ENCODE data around the gene BCAM.
A peak's percentile ranks its signal among the peaks of the same experiment; 100 is the strongest.
"Not testable (repeated sequence)": the region's sequence is repeated elsewhere in the genome, so short reads cannot be mapped to it uniquely, and the experiment has no call there.

BCAM gene

DNA sequence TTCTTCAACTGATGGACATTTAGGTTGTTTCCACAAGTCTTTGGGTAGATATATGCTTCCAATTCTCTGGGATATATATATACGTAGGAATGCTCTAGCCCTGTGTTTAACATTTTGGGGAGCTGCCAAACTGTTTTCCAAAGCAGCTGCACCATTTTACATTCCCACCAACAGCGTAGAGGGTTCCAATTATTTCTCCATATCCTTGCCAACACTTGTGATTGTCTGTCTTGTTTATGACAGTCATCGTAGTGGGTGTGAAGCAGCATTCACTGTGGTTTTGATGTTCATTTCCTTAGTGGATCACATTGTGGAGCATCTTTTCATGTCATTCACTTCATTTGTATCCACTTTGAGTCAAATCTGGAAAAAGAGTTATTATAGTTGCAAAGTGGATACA lies 35.9 kb upstream of the BCAM start:
- H3K36me3 ChIP-seq, result no peaks in the 10 kb centered on the region
- TF ChIP-seq Cebpa-rat (IDR thresholded peaks at IDR 0.05), result no peak
- no peak overlapping the region for H3K27ac ChIP-seq
- H4K20me1 ChIP-seq, result no peaks in the 10 kb centered on the region
- no peak overlapping the region for H3K9ac ChIP-seq
- no peak overlapping the region for H3K4me2 ChIP-seq
- peaks cover 8 to 30% (median 23%) of the 10 kb centered on the region in 10 experiments; a peak in 19 of 20 replicates for H3K4me1 ChIP-seq
- H3K9me3 ChIP-seq (replicated peaks in 1 of 11), result peaks cover 0 to 11% (median 4%) of the 10 kb centered on the region in 11 experiments; a peak in 8 of 22 replicates
- H3K4me3 ChIP-seq, result no peak overlapping the region
- no peaks in the 10 kb centered on the region for H3K27me3 ChIP-seq

DNA sequence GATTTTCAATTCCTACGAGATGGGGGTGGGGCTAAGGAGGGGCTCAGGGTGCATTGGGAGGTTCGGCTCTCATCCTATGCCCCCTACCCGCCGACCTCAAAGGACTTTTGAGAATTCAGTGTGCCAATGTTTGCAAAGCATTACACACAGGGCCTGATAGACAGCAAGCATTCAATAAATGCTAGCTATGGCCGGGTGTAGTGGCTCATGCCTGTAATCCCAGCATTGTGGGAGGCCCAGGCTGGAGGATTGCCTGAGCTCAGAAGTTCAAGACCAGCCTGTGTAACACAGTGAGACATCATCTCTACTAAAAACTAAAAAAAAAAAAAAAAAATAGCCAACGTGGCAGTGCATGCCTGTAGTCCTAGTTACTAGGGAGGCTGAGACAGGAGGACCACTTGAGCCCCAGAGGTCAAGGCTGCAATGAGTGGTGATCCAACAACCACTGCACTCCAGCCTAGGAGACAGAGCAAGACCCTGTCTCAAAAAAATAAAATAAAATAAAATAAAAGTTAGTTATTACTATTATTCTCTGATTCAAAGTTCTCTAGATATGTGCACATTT lies 33.1 kb upstream of the BCAM start:
- Histone ChIP-seq H3K9ac (no peak overlapping the region), H3K4me3 (no peak overlapping the region), H3K27ac (no peak overlapping the region), H3K36me3 (no peaks in the 10 kb centered on the region), H3K27me3 (no peaks in the 10 kb centered on the region), H3K9me3 (replicated peaks in 1 of 11) (no peaks in the 10 kb centered on the region), H3K4me2 (no peak overlapping the region), H3K4me1 (peaks cover 0 to 6% (median 4%) of the 10 kb centered on the region in 10 experiments; a peak in 8 of 20 replicates), H4K20me1 (no peaks in the 10 kb centered on the region)
- no peak for TF ChIP-seq Cebpa-rat (IDR thresholded peaks at IDR 0.05)

DNA sequence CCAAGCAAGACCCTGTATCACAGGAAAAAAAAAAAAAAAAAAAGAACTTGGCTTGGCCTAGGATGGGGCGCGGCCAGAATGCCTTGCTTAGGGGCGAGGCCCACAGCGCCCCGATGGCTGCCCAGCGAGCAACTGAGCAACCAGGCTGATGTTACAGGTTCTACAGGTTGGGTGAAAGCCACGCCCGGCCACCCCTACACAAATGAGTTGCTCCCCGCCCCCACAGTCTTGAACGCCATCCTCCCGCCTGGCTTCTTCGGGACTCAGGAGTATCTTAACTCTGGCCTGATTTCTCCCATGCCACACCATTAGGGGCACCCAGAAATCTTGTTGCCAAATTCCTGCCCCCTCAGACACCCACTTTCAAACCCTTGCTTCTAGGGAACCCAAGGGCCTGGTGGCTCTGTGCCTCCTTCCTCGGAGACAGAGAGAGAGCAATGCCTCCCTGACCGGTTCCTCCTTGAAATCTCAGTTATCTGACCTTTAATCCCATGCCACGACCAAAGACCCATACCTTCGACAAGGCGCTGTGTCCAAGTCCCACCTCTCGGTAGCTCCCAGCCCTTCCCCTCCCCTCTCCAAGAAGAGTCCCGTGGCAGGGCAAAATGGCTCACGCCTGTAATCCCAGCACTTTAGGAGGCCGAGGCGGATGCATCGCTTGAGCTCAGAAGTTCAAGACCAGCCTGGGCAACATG lies 32.4 kb upstream of the BCAM start:
- H3K9ac ChIP-seq, result no peak overlapping the region
- no peak overlapping the region for H3K27ac ChIP-seq
- no peak overlapping the region for H3K4me2 ChIP-seq
- H3K36me3 ChIP-seq, result no peaks in the 10 kb centered on the region
- no peak overlapping the region for H3K4me3 ChIP-seq
- H4K20me1 ChIP-seq, result no peaks in the 10 kb centered on the region
- no peaks in the 10 kb centered on the region for H3K4me1 ChIP-seq
- H3K9me3 ChIP-seq (replicated peaks in 1 of 11), result no peaks in the 10 kb centered on the region
- H3K27me3 ChIP-seq, result no peaks in the 10 kb centered on the region
- TF ChIP-seq Cebpa-rat (IDR thresholded peaks at IDR 0.05), result no peak

DNA sequence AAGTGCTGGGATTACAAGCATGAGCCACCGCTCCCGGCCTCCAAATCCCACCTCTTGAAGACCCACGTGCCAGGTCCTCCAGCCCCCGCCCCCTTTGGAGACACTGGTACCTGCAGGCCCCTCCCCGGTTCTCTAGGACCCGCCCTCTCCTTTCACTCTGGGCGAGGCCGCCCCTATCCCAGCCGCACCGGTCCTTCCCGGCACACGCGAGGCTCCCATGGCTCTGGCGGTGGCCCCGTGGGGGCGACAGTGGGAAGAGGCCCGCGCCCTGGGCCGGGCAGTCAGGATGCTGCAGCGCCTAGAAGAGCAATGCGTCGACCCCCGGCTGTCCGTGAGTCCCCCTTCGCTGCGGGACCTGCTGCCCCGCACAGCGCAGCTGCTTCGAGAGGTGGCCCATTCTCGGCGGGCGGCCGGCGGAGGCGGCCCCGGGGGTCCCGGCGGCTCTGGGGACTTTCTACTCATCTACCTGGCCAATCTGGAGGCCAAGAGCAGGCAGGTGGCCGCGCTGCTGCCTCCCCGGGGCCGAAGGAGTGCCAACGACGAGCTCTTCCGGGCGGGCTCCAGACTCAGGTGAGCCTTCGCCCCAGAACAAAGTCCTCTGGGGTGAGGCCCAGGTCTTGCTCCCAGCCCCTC lies 31.1 kb upstream of the BCAM start, which contains the start of gene CBLC:
Gene CBLC, plus strand, starts transcription at position 176 of the 633 bp plus-strand sequence. Its CDS starts 42 bp downstream, at position 218.
- no peak for TF ChIP-seq Cebpa-rat (IDR thresholded peaks at IDR 0.05)
- no peak within 1 kb of the TSS for H3K4me2 ChIP-seq
- no peaks in the 10 kb centered on the region for H3K36me3 ChIP-seq
- H3K27me3 ChIP-seq, result no peaks in the 10 kb centered on the region
- H3K27ac ChIP-seq, result no peak within 1 kb of the TSS
- no peaks in the 10 kb centered on the region for H3K4me1 ChIP-seq
- H3K9ac ChIP-seq, result no peak within 1 kb of the TSS
- H3K9me3 ChIP-seq (replicated peaks in 1 of 11), result no peaks in the 10 kb centered on the region
- H4K20me1 ChIP-seq, result no peaks in the 10 kb centered on the region
- no peak within 1 kb of the TSS for H3K4me3 ChIP-seq

DNA sequence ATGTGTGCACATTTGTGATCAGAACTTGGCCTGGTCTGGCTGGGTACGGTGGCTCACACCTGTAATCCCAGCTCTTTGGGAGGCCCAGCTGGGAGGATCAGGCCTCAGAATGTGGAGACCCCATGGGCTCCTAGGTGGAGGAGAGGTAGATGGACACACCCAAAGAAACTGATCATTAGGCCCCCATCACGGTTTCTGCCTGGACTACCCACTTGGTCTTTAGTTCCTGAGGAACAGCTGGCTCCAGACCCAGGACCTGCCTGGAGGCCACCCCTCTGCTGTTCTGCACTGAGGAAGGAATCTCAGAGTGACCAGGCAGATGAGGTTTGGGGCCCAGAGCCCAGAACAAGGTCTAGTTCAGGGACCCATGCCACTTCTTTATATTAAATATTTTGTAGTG lies 29.8 kb upstream of the BCAM start:
- Histone ChIP-seq H3K4me1 (peaks cover 4 to 7% (median 5%) of the 10 kb centered on the region in 10 experiments; a peak in 18 of 20 replicates), H3K27ac (no peak overlapping the region), H4K20me1 (no peaks in the 10 kb centered on the region), H3K27me3 (no peaks in the 10 kb centered on the region), H3K9me3 (replicated peaks in 1 of 11) (no peaks in the 10 kb centered on the region), H3K36me3 (no peaks in the 10 kb centered on the region), H3K9ac (no peak overlapping the region), H3K4me2 (no peak overlapping the region), H3K4me3 (no peak overlapping the region)
- no peak for TF ChIP-seq Cebpa-rat (IDR thresholded peaks at IDR 0.05)

DNA sequence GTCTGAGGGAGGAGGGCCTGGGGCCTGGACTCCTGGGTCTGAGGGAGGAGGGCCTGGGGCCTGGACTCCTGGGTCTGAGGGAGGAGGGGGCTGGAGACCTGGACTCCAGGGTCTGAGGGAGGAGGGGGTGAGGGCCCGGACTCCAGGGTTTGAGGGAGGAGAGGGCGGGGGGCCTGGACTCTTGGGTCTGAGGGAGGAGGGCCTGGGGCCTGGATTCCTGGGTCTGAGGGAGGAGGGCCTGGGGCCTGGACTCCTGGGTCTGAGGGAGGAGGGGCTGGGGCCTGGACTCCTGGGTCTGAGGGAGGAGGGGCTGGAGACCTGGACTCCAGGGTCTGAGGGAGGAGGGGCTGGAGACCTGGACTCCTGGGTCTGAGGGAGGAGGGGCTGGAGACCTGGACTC lies 27.2 kb upstream of the BCAM start:
- H3K9me3 ChIP-seq (replicated peaks in 1 of 11); H4K20me1 ChIP-seq; H3K27ac ChIP-seq; H3K27me3 ChIP-seq; H3K4me3 ChIP-seq; H3K9ac ChIP-seq; H3K4me2 ChIP-seq; H3K36me3 ChIP-seq: not testable (repeated sequence)
- H3K4me1 ChIP-seq, result peaks cover 5 to 14% (median 11%) of the 10 kb centered on the region in 10 experiments; a peak in 18 of 20 replicates

DNA sequence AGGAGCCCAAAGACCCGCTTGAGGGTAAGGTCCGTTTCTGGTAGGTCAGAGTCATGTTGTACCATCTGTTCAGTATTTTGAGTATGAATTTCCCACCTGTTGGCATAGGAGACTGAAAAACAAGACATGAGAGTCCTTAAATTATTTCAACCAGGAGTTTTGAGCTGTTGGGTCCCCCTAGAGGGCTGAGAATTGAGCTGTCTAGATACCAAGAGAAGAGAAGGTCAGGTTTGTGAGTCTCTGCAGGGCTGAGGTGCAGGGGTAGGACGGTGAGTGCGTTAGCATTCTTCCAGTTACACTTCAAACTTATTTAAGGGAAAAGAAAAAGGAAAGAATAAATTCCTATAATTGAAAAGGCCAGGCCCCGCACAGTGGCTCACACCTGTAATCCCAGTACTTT lies 26.2 kb upstream of the BCAM start:
- no peaks in the 10 kb centered on the region for H3K27me3 ChIP-seq
- H3K4me2 ChIP-seq, result no peak overlapping the region
- no peak overlapping the region for H3K27ac ChIP-seq

DNA sequence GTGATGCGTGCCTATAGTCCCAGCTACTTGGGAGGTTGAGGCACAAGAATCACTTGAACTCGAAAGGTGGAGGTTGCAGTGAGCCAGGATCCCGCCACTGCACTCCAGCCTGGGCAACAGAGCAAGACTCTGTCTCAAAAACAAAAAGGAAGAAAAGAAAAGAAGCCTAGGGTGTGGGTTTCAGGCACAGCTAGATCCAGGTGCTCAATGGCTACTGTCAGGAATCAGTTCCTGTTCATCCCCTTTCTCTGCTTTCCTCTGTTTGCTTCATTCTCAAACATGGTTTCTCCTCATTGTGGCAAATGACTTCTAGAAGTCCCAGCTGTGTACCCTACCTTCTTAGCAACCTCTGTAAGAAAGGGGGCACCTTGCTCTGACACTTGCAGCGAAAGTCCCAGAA lies 25.4 kb upstream of the BCAM start:
- Histone ChIP-seq H3K4me2 (peak overlapping the region in 8 of 11 experiments; percentile 48 to 89 (median 65); a peak in 8 of 22 replicates), H3K27me3 (no peaks in the 10 kb centered on the region), H3K9ac (no peak overlapping the region), H3K4me1 (peaks cover 5 to 14% (median 11%) of the 10 kb centered on the region in 10 experiments; a peak in 18 of 20 replicates), H3K36me3 (no peaks in the 10 kb centered on the region), H4K20me1 (no peaks in the 10 kb centered on the region), H3K9me3 (replicated peaks in 1 of 11) (no peaks in the 10 kb centered on the region), H3K4me3 (no peak overlapping the region), H3K27ac (no peak overlapping the region)
- no peak for TF ChIP-seq Cebpa-rat (IDR thresholded peaks at IDR 0.05)

More for the DNA sequence above, 26.2 kb upstream of the BCAM start:
- Histone ChIP-seq H3K9ac (no peak overlapping the region), H3K9me3 (replicated peaks in 1 of 11) (no peaks in the 10 kb centered on the region), H4K20me1 (no peaks in the 10 kb centered on the region), H3K36me3 (no peaks in the 10 kb centered on the region), H3K4me3 (no peak overlapping the region), H3K4me1 (peaks cover 5 to 14% (median 11%) of the 10 kb centered on the region in 10 experiments; a peak in 18 of 20 replicates)
- TF ChIP-seq Cebpa-rat (IDR thresholded peaks at IDR 0.05), result no peak

DNA sequence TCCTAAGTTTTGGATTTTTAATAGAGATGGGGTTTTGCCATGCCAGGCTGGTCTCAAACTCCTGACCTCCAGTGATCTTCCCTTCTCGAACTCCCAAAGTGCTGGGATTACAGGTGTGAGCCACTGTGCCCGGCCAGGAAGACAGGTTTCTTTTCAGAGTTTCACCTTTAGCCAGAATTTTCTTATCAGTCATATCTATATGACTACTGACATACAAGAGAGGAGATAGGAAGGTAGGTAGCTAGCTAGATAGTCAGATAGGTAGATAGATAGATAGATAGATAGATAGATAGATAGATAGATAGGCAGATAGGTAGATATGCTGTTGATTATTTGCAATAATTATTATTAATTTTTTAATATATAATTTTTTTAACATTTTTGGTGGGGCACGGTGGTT lies 23.6 kb upstream of the BCAM start:
- Histone ChIP-seq H4K20me1 (no peaks in the 10 kb centered on the region), H3K36me3 (no peaks in the 10 kb centered on the region), H3K27ac (no peak overlapping the region), H3K4me3 (no peak overlapping the region), H3K4me1 (peaks cover 5 to 16% (median 12%) of the 10 kb centered on the region in 10 experiments; a peak in 18 of 20 replicates), H3K9ac (no peak overlapping the region), H3K27me3 (no peaks in the 10 kb centered on the region), H3K4me2 (no peak overlapping the region), H3K9me3 (replicated peaks in 1 of 11) (no peaks in the 10 kb centered on the region)
- no peak for TF ChIP-seq Cebpa-rat (IDR thresholded peaks at IDR 0.05)
